ENCODE data around the gene ADORA2B. TPM values are rescaled to one million over a fixed set of nuclear protein-coding genes. Genes with fewer than 3 reads are reported as not detected.

ADORA2B gene
- total RNA-seq, 1 donor from 2014 or later, result 9.7 TPM

DNA sequence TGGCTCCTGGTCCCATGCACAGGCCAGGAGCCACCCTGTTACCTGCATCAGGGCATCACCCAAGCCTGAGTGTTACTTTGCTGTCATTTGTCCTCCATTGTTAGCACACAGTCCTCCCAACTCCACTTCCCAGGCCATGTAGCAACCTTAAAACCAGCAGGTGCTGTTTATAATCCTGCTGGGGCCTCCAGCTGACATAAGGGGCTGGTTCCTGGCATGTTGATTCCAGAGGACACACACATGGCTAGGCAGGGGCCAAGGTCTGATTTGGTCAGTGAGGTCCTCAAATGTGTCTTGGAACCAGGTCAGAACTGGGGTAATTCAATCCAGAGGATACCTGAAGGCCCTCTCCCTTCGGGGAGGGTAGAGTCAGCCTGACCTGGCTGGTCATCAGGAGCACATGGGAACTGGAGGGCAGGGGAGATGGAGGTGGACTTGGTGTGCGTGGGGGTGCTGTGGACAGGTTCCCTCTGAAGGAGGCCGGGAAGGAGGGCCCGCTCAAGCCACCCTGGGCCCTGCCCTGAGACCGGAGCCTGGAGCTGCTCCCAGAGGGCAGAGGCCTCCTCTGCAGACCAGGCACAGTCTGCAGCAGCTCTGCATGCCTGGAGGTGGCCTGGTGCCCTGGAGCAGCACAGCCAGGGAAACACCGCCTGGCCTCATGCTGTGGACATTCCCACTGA, 6.6 kb downstream of the ADORA2B start:
- no peak for DNase-seq (ENCODE audit: low spot score)
- TF ChIP-seq, protein P1, sequence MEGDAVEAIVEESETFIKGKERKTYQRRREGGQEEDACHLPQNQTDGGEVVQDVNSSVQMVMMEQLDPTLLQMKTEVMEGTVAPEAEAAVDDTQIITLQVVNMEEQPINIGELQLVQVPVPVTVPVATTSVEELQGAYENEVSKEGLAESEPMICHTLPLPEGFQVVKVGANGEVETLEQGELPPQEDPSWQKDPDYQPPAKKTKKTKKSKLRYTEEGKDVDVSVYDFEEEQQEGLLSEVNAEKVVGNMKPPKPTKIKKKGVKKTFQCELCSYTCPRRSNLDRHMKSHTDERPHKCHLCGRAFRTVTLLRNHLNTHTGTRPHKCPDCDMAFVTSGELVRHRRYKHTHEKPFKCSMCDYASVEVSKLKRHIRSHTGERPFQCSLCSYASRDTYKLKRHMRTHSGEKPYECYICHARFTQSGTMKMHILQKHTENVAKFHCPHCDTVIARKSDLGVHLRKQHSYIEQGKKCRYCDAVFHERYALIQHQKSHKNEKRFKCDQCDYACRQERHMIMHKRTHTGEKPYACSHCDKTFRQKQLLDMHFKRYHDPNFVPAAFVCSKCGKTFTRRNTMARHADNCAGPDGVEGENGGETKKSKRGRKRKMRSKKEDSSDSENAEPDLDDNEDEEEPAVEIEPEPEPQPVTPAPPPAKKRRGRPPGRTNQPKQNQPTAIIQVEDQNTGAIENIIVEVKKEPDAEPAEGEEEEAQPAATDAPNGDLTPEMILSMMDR (IDR thresholded peaks at IDR 0.05), result no peak
- H3K27me3 Mint-ChIP-seq (ENCODE audit: low read depth), result no peaks in the 10 kb centered on the region
- H3K4me1 Mint-ChIP-seq (ENCODE audit: low read depth), result peaks cover 42% of the 10 kb centered on the region
- peaks cover 3% of the 10 kb centered on the region for H3K36me3 Mint-ChIP-seq (ENCODE audit: low read depth)
- H3K9me3 Mint-ChIP-seq (ENCODE audit: low read depth), result no peaks in the 10 kb centered on the region
- H3K27ac Mint-ChIP-seq (ENCODE audit: unreplicated experiment), result no peak overlapping the region
- H3K4me3 Mint-ChIP-seq (ENCODE audit: unreplicated experiment), result no peak overlapping the region

DNA sequence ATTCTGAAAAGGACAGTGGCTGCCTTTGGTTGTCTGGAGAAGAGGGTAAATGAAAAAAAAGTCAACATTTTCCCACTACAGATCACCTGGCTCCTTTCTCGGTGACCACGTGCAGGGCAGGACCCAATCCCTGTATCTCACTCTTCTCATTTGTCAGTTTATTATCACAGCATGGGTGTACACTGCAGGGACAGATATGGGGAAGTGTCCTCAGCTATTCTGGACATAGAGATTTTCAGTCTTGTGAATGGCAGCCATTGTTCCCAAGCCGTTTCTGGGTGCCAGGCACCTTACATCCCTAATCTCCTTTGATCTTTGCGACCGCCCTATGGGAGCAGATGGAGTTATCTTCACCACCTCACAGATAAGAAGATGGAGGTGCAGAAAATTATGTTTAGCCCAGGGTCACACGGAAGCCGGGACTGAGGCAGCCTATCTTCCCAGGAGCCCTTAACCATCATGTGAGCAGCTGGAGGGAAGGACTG, 7.2 kb downstream of the ADORA2B start:
- Mint-ChIP-seq H3K4me1 (ENCODE audit: low read depth) (peaks cover 36% of the 10 kb centered on the region), H3K36me3 (ENCODE audit: low read depth) (peaks cover 3% of the 10 kb centered on the region), H3K9me3 (ENCODE audit: low read depth) (no peaks in the 10 kb centered on the region), H3K27ac (ENCODE audit: unreplicated experiment) (no peak overlapping the region), H3K27me3 (ENCODE audit: low read depth) (no peaks in the 10 kb centered on the region), H3K4me3 (ENCODE audit: unreplicated experiment) (no peak overlapping the region)
- DNase-seq (ENCODE audit: low spot score), result no peak
- TF ChIP-seq, protein P1 (IDR thresholded peaks at IDR 0.05), result no peak

DNA sequence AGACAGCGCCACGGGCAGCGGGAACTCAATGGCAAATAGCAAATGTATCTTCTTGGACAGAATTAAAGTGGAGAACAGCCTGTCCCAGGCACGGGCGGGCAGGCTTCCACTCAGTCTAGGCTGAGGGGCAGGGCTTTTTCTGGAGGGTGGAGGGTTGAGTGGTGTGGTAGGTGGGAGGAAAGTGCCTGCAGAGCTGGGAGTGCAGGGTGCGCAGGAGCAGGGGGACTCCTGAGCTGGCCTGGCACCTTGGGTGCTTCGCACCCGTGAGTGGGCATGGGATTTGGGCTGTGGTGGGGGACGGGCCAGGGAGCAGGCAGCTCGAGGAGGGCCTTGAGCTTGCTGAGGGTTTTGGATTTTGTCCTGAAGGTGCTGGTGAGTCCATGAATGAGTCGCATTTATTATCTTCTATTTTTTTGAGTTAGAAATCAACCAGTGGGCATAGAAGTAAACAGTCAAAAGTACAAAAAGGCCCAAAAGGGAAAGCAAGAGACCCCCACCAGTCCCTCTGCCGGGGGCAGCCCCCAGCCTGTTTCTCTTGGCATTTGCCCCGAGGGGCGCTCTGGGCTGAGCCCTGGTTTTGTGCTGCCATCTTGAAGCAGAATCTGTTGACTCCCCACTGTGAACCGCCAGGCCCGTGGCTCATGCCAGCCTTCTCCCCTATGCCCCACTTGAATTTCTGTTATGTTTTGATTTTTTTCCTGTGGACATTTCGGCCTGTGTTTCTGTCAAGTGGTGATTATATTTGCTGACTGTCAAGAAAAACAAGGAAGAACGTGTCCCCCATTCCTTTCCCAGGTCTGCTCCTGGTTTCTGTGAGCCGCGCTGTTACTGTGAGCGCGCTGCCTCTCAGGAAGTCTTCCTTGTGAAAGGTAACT, 8.2 kb downstream of the ADORA2B start:
- H3K4me1 Mint-ChIP-seq (ENCODE audit: low read depth), result peaks cover 26% of the 10 kb centered on the region
- H3K9me3 Mint-ChIP-seq (ENCODE audit: low read depth), result no peaks in the 10 kb centered on the region
- H3K27me3 Mint-ChIP-seq (ENCODE audit: low read depth), result no peaks in the 10 kb centered on the region
- peak overlapping the region; percentile 77 for H3K27ac Mint-ChIP-seq (ENCODE audit: unreplicated experiment)
- H3K36me3 Mint-ChIP-seq (ENCODE audit: low read depth), result peaks cover 3% of the 10 kb centered on the region
- TF ChIP-seq, protein P1 (IDR thresholded peaks at IDR 0.05), result no peak
- no peak overlapping the region for H3K4me3 Mint-ChIP-seq (ENCODE audit: unreplicated experiment)
- DNase-seq (ENCODE audit: low spot score), result no peak

DNA sequence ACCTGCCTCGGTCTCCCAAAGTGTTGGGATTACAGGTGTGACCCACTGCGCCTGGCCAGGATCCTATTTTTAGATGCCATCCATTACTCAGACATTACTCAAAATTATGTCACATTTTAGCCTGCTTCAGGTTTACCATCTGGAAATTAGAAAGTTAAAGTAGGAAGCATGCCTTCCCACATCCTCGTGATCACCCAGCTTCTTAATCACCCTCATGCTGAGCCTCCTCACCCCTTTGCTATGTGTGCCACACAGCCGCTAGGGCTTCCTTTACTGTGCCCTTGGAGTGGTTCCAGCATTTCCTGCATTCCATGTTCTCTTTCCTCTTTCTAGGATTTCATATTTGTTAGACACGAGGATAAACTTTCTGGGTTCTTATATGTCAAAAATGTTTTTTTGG, 9.3 kb downstream of the ADORA2B start:
- no peak for DNase-seq (ENCODE audit: low spot score)
- Mint-ChIP-seq H3K27me3 (ENCODE audit: low read depth) (no peaks in the 10 kb centered on the region), H3K27ac (ENCODE audit: unreplicated experiment) (peak overlapping the region; percentile 77), H3K4me3 (ENCODE audit: unreplicated experiment) (no peak overlapping the region), H3K9me3 (ENCODE audit: low read depth) (no peaks in the 10 kb centered on the region), H3K36me3 (ENCODE audit: low read depth) (peaks cover 3% of the 10 kb centered on the region), H3K4me1 (ENCODE audit: low read depth) (peaks cover 37% of the 10 kb centered on the region)
- TF ChIP-seq, protein P1 (IDR thresholded peaks at IDR 0.05), result peak; percentile 38

DNA sequence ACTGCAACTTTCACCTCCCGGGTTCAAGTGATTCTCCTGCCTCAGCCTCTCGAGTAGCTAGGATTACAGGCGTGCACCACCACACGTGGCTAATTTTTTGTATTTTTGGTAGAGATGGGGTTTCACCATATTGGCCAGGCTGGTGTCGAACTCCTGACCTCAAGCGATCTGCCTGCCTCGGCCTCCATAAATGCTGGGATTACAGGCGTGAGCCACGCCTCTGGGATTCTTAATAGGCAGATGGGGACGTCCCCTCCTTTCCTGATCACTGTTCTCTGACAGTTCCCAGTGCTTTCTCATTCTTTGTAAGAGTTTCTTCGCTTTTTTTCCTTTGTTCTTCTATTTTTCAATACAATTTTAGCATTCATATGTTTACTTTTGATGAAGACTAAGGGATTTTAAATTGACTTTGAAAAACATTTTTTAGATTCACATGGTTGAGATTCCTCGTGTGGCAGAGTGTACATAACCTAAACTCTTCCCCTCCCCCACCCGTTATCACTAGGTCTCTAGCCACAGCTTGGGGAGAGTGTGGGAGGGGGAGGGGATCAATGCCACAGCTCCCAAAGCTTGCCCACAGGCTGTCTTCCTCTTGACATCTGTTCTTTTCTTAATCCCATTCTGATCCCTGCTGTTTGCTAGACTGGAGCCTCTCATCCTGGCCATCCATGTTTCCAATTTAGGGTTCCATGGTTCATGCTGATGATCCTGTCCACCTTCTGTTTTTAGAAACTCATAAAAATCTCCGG, 11.0 kb downstream of the ADORA2B start:
- H3K4me1 Mint-ChIP-seq (ENCODE audit: low read depth), result peaks cover 44% of the 10 kb centered on the region

More for the DNA sequence above, 11.0 kb downstream of the ADORA2B start:
- no peaks in the 10 kb centered on the region for H3K36me3 Mint-ChIP-seq (ENCODE audit: low read depth)
- TF ChIP-seq, protein P1 (IDR thresholded peaks at IDR 0.05), result no peak
- DNase-seq (ENCODE audit: low spot score), result no peak
- no peak overlapping the region for H3K27ac Mint-ChIP-seq (ENCODE audit: unreplicated experiment)
- H3K4me3 Mint-ChIP-seq (ENCODE audit: unreplicated experiment), result no peak overlapping the region
- no peaks in the 10 kb centered on the region for H3K27me3 Mint-ChIP-seq (ENCODE audit: low read depth)
- no peaks in the 10 kb centered on the region for H3K9me3 Mint-ChIP-seq (ENCODE audit: low read depth)

All from chondrocyte (in vitro differentiated cells).